Stimulated activated CD4-positive, alpha-beta T cell treated with anti-CD3 and anti-CD28 coated beads, Interleukin-1b, Interleukin-23, amount 100 ng/mL, for 48 hours (primary cell): Measurements from ENCODE around the gene GNG7.
"Not testable (repeated sequence)": the region's sequence is repeated elsewhere in the genome, so short reads cannot be mapped to it uniquely, and the experiment has no call there.

Experiments
- DNase-seq: peaks from one replicate; pipeline ENCODE4 v3.0.0-alpha.2; 2020

GNG7 gene

DNA sequence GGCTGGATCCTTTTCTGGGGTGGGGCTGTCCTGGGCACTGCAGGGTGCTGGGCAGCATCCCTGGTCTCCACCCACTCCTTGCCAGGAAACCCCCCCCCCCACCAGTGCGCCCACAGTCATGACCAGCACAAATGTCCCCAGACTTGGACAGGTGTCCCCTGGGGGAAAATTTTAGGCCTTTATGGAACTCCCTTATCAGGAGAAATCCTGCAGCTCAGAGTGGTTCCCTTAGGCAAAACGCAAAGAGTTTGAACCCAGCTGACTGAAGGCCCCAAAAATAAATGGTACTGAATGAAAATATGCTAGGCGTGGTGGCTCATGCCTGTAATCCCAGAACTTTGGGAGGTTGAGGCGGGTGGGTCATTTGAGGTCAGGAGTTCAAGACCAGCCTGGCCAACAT is 174.8 kb downstream of the GNG7 start:
- no peak for DNase-seq

GRCh38 chr19:2527171-2527570 is 175.3 kb downstream of the GNG7 start:
- no peak for DNase-seq

- DNase-seq, result no peak
These were observed 177.4 kb downstream of the GNG7 start for GRCh38 chr19:2524840-2525723.

DNA sequence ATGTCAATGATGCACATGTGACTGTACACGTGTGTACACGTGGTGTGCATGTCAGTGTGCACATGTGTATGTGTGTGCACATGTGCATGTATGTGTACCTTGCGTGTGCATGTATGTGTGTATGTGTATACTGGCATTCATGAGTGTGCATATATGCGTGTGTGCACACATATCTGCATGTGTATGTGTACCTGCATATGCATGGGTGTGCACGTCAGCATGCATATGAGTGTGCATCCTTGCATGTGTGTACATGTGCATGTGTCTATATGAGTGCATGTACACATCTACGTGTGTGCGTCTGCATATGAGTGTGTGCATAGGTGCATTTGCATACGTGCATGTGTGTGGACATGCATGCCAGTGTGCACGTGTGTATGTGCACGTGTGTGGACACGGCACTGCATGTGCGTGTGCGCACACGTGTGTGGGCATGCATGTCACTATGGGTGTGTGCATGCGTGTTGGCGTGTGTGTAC is 178.1 kb downstream of the GNG7 start:
- DNase-seq, result no peak

DNA sequence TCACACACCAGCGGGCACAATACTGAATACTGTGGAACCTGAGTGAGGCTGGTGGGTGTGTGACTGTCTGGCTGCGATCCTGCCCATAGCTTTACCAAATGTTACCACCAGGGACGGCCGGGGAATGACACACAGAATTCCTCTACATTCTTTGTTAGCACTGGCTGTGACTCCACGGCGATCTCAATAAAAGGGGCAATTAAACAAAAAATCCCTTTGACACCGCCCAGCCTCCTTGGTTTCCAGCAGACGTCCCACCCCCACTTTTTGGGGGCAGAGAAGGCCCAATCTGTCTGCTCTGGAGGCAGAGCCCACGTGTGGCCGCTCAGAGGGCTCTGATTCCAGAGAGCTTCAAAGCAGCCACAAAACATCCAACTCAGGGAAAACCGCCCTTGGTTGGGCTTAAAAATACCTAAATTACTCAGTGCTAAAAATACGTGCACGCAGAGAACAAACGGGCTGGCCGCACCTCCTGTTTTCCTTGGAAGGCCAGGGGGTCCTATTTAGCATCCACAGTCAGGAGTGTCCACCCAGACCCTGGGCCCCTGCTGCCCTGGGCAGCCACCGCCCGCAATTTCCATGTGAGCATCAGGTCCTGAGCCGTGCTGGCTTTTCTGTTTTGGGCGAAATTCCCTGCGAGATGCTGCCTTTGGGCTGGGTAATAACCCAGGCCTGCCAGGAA is 178.7 kb downstream of the GNG7 start:
- no peak for DNase-seq

DNA sequence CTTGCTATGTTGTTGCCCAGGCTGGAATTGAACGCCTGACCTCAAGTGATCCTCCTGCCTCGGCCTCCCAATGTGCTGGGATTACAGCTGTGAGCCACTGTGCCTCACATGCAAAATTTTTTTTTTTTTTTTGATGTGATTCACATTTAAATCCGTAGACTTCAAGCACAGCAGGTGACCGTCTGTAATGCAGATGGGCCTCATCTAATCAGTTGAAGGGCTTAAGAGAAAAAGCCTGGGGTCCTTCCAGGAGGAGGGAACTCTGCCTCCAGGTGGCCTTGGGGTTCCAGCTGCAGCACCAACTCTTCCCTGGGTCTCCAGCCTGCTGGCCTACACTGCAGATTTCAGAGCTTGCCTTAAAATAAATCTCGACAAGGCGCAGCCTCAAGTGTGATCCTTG is 183.0 kb downstream of the GNG7 start:
- DNase-seq, result no peak

DNA sequence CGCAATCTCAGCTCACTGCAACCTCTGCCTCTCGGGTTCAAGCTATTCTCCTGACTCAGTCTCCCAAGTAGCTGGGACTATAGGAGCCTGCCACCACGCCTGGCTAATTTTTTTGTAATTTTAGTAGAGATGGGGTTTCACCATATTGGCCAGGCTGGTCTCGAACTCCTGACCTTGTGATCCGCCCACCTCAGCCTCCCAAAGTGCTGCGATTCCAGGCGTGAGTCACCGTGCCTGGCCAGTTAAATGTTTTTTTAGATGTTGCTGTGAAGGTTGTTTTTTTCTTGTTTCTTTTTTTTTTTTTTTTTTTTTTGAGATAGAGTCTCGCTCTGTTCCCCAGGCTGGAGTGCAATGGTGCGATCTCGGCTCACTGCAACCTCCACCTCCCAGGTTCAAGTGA is 183.6 kb downstream of the GNG7 start:
- not testable (repeated sequence) for DNase-seq

- no peak for DNase-seq
These were observed 184.5 kb downstream of the GNG7 start for GRCh38 chr19:2517881-2518601.

DNA sequence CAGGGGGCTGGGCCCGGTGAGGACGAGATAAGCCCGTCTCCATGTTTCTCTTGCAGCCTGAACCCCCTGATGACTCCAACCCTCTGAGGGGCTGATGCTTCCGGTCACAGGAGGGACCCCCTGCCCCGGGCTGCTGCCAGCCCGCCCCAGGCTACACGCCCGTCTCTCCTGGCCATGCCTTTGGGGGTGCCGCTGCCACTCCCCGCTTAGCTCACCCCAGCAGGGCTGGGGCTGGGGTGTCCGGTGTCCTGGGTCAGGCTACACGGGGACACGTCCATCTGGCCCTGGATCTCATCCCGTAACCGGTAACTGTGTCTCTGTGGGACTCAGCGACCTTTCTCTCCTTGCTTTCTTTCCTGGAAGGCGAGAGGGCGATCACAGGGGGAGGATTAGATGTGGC is 185.8 kb downstream of the GNG7 start:
- no peak for DNase-seq

DNA sequence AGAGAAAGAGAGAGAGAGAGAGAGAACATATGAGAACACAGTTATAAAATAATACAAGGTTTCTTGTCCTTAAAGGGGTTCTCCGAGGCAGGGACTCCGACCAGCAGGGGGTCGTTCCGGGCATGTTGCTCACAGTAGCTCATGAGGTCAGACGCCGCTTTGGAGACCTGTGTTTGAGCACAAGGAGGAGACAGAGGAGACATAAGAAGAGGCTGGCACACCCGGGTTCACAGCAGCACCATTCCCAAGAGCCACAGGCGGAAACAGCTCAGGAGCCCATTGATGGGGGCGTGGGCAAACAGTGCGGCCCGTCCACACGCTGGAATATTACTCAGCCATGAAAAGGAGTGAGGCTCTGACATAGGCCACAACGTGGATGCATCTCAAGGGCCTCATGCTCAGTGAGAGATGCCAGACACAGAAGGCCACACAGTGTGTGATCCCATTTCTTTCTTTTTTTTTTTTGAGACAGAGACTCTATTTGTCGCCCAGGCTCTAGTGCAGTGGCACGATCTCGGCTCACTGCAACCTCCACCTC is 187.4 kb downstream of the GNG7 start:
- no peak for DNase-seq

DNA sequence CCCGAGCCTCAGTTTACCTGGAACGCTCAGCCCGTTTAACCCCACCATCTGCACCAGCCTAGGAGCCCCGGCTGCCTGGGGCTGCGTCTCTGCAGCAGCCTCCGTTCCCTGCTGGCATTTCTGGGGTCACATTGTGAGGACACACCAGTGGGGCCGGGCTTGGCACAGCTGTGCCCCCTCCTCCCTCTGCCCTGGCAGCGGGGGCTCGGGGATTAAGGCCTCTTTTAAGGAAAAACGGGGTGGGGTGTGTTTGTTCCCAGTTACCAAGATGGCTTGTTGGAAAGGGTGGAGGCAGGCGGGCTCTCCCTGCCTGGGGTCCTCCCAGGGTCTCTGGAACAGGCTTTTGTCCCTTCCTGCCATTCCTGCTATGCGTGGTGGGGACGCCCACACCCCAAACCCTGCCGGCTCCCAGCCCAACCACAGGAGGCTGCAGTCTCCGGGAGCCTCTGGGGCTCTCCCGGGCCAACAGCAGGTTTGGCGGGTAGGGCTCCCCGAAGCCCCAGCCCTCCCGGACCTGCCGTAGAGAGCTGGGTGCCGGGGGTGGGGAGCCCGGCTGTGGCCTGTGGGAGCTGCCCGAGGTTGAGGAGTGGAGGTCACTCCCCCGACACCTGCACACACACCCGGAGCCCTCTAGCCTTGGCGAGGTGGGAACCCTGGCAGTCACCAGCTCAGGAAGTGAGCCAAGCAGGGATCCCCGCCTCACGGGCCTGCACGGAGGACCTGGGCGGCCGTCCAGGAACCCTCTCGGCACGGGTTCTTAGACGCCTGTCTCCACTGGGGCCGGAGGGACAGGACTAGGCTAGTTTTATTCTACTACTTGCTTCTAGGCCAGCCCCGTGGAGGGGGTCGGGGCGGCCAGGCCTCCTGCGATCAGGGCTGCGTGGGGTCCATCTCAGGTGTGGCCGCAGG is 189.7 kb downstream of the GNG7 start:
- no peak for DNase-seq

GRCh38 chr19:2511991-2512390 is 190.5 kb downstream of the GNG7 start:
- no peak for DNase-seq

DNA sequence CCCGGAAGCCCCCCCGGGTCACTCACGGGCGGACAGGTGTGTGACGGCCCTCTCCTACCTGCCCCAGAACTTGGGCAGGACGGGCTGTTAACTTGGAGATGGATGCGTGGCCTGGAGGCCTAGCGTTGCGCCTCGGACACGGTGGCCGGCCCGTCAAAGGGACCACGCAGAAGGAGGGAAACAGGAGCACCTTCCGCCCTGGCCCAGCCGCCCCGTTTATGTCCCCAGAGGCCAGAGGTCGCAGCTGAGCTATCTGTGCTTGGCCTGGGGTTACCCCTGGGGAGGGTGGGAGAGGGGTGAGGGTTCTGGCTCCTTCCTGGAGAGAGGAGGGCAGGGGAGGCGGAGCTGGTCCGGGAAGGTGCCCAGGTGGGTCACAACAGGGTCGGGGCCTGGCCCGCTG is 190.9 kb downstream of the GNG7 start:
- DNase-seq, result no peak

DNA sequence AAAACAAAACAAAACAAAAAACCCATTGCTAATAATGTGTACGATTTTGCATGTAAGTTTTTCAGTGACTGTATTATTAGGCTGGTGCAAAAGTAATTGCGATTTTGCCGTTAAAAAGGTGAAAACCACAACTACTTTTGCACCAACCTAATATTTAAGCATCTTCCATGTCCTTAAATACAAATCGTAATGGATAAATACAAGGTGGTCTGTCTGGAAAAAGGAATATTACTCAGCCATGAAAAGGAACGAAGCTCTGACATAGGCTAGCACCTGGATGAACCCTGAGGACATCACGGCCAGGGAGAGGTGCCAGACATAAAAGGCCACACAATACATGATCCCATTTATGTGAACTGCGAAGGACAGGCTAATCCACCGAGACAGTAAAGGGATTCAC is 193.4 kb downstream of the GNG7 start:
- no peak for DNase-seq

- DNase-seq, result peak; percentile 22
These were observed 195.4 kb downstream of the GNG7 start for GRCh38 chr19:2507109-2507508.

GRCh38 chr19:2506656-2507055 is 195.8 kb downstream of the GNG7 start:
- DNase-seq, result not testable (repeated sequence)

- peak; percentile 77 for DNase-seq
These were observed 198.9 kb downstream of the GNG7 start for GRCh38 chr19:2503521-2504109.

- DNase-seq, result no peak
These were observed 201.6 kb downstream of the GNG7 start for GRCh38 chr19:2500841-2501261.

GRCh38 chr19:2500156-2500555 is 202.3 kb downstream of the GNG7 start:
- no peak for DNase-seq

DNA sequence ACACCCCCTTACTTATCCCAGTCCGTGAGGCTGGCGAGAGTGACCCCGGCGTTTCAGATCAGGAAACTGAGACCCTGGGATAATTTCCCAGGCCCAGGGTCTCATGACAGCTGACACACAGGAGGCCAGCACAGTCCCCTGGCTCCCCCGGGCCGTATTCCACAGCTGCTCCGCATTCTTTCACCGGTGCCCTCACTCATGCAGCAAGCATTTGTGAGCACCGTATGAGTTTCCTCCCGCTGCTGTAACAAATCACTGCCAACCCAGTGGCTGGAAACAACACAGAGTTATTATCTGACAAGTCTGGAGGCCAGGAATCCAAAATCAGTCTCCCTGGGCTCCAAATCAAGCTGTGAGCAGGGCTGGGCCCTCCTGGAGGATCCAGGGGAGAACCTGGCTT is 205.3 kb downstream of the GNG7 start:
- no peak for DNase-seq

DNA sequence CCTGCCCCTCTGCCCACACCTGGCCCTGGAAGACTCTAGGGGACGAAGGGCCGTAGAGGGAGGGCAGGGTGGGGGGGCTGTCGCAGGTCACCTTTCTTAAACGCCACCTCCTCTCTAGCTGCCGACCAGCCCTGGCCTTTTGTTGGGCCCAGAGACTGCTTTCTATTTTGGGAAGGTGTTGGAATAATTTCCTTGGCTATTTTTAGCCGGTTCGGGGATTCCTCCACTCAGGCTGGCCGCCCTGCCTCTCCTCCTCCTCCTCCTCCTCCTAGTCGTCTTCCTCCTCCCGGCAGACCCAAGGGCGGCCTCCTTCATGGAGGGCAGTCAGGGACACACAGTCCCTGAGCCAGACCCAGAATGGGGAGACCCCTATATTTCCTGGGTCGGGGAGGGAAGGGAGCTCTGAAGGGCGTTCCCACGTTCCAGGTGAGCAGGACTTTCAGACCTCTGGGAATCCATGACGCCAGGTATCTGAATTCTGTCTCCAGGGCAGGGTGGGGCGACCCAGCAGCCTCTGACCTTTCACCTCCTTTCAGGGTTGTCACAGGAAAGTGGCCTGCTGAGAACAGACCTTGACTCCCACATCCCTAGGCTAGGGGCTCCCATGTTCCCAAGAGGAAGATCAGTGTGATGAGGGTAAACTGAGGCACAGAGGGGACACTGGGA is 206.7 kb downstream of the GNG7 start:
- no peak for DNase-seq
